ENCODE measurements around the gene VPS45.

- TF ChIP-seq CTCF (IDR thresholded peaks at IDR 0.05; ENCODE audit: insufficient read depth, low read depth, low read length) (peak; percentile 28), EZH2 (IDR thresholded peaks at IDR 0.05; ENCODE audit: insufficient read depth, low read length) (no peak)
These were observed 5.4 kb downstream of the VPS45 start for GRCh38 chr1:150072959-150073358.
